Renal cortex interstitium (tissue), 15 donors: Measurements from ENCODE around the gene WSB1. TPM values are rescaled to one million over a fixed set of nuclear protein-coding genes. Genes with fewer than 3 reads are reported as not detected.
"Not testable (repeated sequence)": the region's sequence is repeated elsewhere in the genome, so short reads cannot be mapped to it uniquely, and the experiment has no call there.

Experiments used
- DNase-seq, 11 donors: peaks; one replicate each; pipeline ENCODE4 v3.0.0-alpha.2; 2013; ENCODE audit warnings: low read depth in 9 of 11, low spot score in 4 of 11; ENCODE audit errors: extremely low read depth in 1 of 11
- long read RNA-seq, 16 experiments: transcript quantifications; one replicate each; lab custom pipeline, GENCODE V29; 2026
- polyA plus RNA-seq, 3 donors: library from polyadenylated mRNA; unstranded; fragments of 120-200 nt; gene quantifications; one replicate each; pipeline ENCODE4 v1.2.1, GENCODE V29; 2013; ENCODE audit not compliant: insufficient read length in 3 of 3

Gene WSB1
- polyA plus RNA-seq, result 100 to 1,000 TPM; 210 to 500 (median 302) TPM
- long read RNA-seq, donor 1, full-length matches to known transcripts, result 13 of 102 reads
- long read RNA-seq, donor 1, partial matches to known transcripts, result 89 of 102 reads
- long read RNA-seq, donor 1, other reads (novel, unspliced or antisense), result 0 of 102 reads
- long read RNA-seq, donor 2, full-length matches to known transcripts, result 15 of 70 reads
- long read RNA-seq, donor 2, partial matches to known transcripts, result 55 of 70 reads
- long read RNA-seq, donor 2, other reads (novel, unspliced or antisense), result 0 of 70 reads
- long read RNA-seq, donor 3, full-length matches to known transcripts, result 26 of 44 reads
- long read RNA-seq, donor 3, partial matches to known transcripts, result 18 of 44 reads
- long read RNA-seq, donor 3, other reads (novel, unspliced or antisense), result 0 of 44 reads
- long read RNA-seq, donor 4, full-length matches to known transcripts, result 60 of 206 reads
- long read RNA-seq, donor 4, partial matches to known transcripts, result 140 of 206 reads
- long read RNA-seq, donor 4, other reads (novel, unspliced or antisense), result 6 of 206 reads
- long read RNA-seq, donor 5, result 0 reads
- long read RNA-seq, donor 6, full-length matches to known transcripts, result 38 of 146 reads
- long read RNA-seq, donor 6, partial matches to known transcripts, result 108 of 146 reads
- long read RNA-seq, donor 6, other reads (novel, unspliced or antisense), result 0 of 146 reads
- long read RNA-seq, donor 7, full-length matches to known transcripts, result 27 of 62 reads
- long read RNA-seq, donor 7, partial matches to known transcripts, result 35 of 62 reads
- long read RNA-seq, donor 7, other reads (novel, unspliced or antisense), result 0 of 62 reads
- long read RNA-seq, donor 8, result 0 reads
- long read RNA-seq, donor 9, full-length matches to known transcripts, result 28 of 77 reads
- long read RNA-seq, donor 9, partial matches to known transcripts, result 49 of 77 reads
- long read RNA-seq, donor 9, other reads (novel, unspliced or antisense), result 0 of 77 reads
- long read RNA-seq, donor 10, full-length matches to known transcripts, result 27 of 177 reads
- long read RNA-seq, donor 10, partial matches to known transcripts, result 150 of 177 reads
- long read RNA-seq, donor 10, other reads (novel, unspliced or antisense), result 0 of 177 reads
- long read RNA-seq, donor 11, full-length matches to known transcripts, result 20 of 103 reads
- long read RNA-seq, donor 11, partial matches to known transcripts, result 83 of 103 reads
- long read RNA-seq, donor 11, other reads (novel, unspliced or antisense), result 0 of 103 reads
- long read RNA-seq, donor 12, full-length matches to known transcripts, result 11 of 163 reads
- long read RNA-seq, donor 12, partial matches to known transcripts, result 152 of 163 reads
- long read RNA-seq, donor 12, other reads (novel, unspliced or antisense), result 0 of 163 reads
- long read RNA-seq, donor 13, result 0 reads
- long read RNA-seq, donor 14, full-length matches to known transcripts, result 22 of 93 reads
- long read RNA-seq, donor 14, partial matches to known transcripts, result 71 of 93 reads
- long read RNA-seq, donor 14, other reads (novel, unspliced or antisense), result 0 of 93 reads
- long read RNA-seq, donor 15, full-length matches to known transcripts, result 19 of 145 reads
- long read RNA-seq, donor 15, partial matches to known transcripts, result 126 of 145 reads
- long read RNA-seq, donor 15, other reads (novel, unspliced or antisense), result 0 of 145 reads
- long read RNA-seq, donor 16, full-length matches to known transcripts, result 133 of 376 reads
- long read RNA-seq, donor 16, partial matches to known transcripts, result 231 of 376 reads
- long read RNA-seq, donor 16, other reads (novel, unspliced or antisense), result 12 of 376 reads

- peak; percentile 79 to 94 (median 89) for DNase-seq
These were observed at the start of gene WSB1 for GRCh38 chr17:27293898-27294688. Gene WSB1, plus strand, starts transcription at chr17:27294114. Its CDS starts 282 bp downstream, at chr17:27294396.

- no peak for DNase-seq
These were observed 49.3 kb upstream of the WSB1 start for GRCh38 chr17:27244491-27245223.

GRCh38 chr17:27245230-27245696, 48.7 kb upstream of the WSB1 start:
- DNase-seq, result peak in 10 of 11 donors; percentile 24 to 52 (median 37)

GRCh38 chr17:27246537-27246936, 47.4 kb upstream of the WSB1 start:
- no peak for DNase-seq

GRCh38 chr17:27247071-27247957, 46.6 kb upstream of the WSB1 start:
- peak in 1 of 11 donors; percentile 28 for DNase-seq

- DNase-seq, result no peak
These were observed 46.0 kb upstream of the WSB1 start for GRCh38 chr17:27247958-27248342.

- DNase-seq, result not testable (repeated sequence)
These were observed 43.1 kb upstream of the WSB1 start for GRCh38 chr17:27250791-27251190.

GRCh38 chr17:27254802-27255201, 39.1 kb upstream of the WSB1 start:
- not testable (repeated sequence) for DNase-seq

GRCh38 chr17:27256225-27257030, 37.5 kb upstream of the WSB1 start:
- no peak for DNase-seq

- no peak for DNase-seq
These were observed 36.9 kb upstream of the WSB1 start for GRCh38 chr17:27257031-27257357.

- no peak for DNase-seq
These were observed 34.6 kb upstream of the WSB1 start for GRCh38 chr17:27259356-27259755.

- no peak for DNase-seq
These were observed 30.5 kb upstream of the WSB1 start for GRCh38 chr17:27263386-27263785.

GRCh38 chr17:27264068-27264812, 29.7 kb upstream of the WSB1 start:
- DNase-seq, result no peak

GRCh38 chr17:27265333-27265732, 28.6 kb upstream of the WSB1 start:
- no peak for DNase-seq
